ENCODE measurements around the gene JAG2. TPM values are rescaled to one million over a fixed set of nuclear protein-coding genes. Genes with fewer than 3 reads are reported as not detected.

JAG2 gene
- total RNA-seq, 2 experiments from 2014 or later = 0.66 to 1.3 TPM

- Mint-ChIP-seq H3K27ac (no peak overlapping the region), H3K27me3 (no peaks in the 10 kb centered on the region), H3K36me3 (ENCODE audit: low read depth) (no peaks in the 10 kb centered on the region), H3K4me3 (no peak overlapping the region), H3K9me3 (no peaks in the 10 kb centered on the region), H3K4me1 (ENCODE audit: low read depth) (no peaks in the 10 kb centered on the region)
- no peaks in the 10 kb centered on the region for H3K27me3 ChIP-seq (ENCODE audit: control insufficient read depth in 1 of 2, insufficient read depth in 2 of 2, low read length in 2 of 2)
- no peaks in the 10 kb centered on the region for H3K36me3 ChIP-seq (ENCODE audit: insufficient read depth, low read length)
- H3K27ac ChIP-seq (ENCODE audit: low read depth in 1 of 2, low read length in 2 of 2) = no peak overlapping the region
- H3K9me3 ChIP-seq (ENCODE audit: control insufficient read depth in 1 of 2, insufficient read depth in 1 of 2, low read length in 2 of 2) = peaks cover 13 to 45% of the 10 kb centered on the region in 2 experiments
- ChIA-PET CTCF (no interaction called here), POLR2A (no interaction called here)
- H3K4me3 ChIP-seq (ENCODE audit: low read length) = no peak overlapping the region
- H3K4me1 ChIP-seq (ENCODE audit: insufficient read depth, low read length) = no peaks in the 10 kb centered on the region
- DNase-seq = no peak
- ATAC-seq (ENCODE audit: poor library complexity) = no peak
- no peak for TF ChIP-seq CTCF (IDR thresholded peaks at IDR 0.05)
- intact Hi-C loops (cut with DNase I, micrococcal nuclease) = no loop called here
Measured at GRCh38 chr14:105139212-105139825, 29.3 kb downstream of the JAG2 start.

- ATAC-seq (ENCODE audit: poor library complexity) (no peak), DNase-seq (no peak)
- Mint-ChIP-seq H3K36me3 (ENCODE audit: low read depth) (no peaks in the 10 kb centered on the region), H3K27me3 (no peaks in the 10 kb centered on the region), H3K4me1 (ENCODE audit: low read depth) (no peaks in the 10 kb centered on the region), H3K4me3 (no peak overlapping the region), H3K9me3 (no peaks in the 10 kb centered on the region), H3K27ac (no peak overlapping the region)
- Histone ChIP-seq H3K4me1 (ENCODE audit: insufficient read depth, low read length) (no peaks in the 10 kb centered on the region), H3K9me3 (ENCODE audit: control insufficient read depth in 1 of 2, insufficient read depth in 1 of 2, low read length in 2 of 2) (peaks cover 13 to 45% of the 10 kb centered on the region in 2 experiments), H3K4me3 (ENCODE audit: low read length) (no peak overlapping the region), H3K27ac (ENCODE audit: low read depth in 1 of 2, low read length in 2 of 2) (no peak overlapping the region), H3K36me3 (ENCODE audit: insufficient read depth, low read length) (no peaks in the 10 kb centered on the region), H3K27me3 (ENCODE audit: control insufficient read depth in 1 of 2, insufficient read depth in 2 of 2, low read length in 2 of 2) (no peaks in the 10 kb centered on the region)
- TF ChIP-seq CTCF (IDR thresholded peaks at IDR 0.05) = no peak
- ChIA-PET CTCF (no interaction called here), POLR2A (no interaction called here)
- intact Hi-C loops (cut with DNase I, micrococcal nuclease) = no loop called here
Measured at GRCh38 chr14:105138551-105139111, 29.9 kb downstream of the JAG2 start.

GRCh38 chr14:105138021-105138541 is 30.5 kb downstream of the JAG2 start:
- H3K4me3 ChIP-seq (ENCODE audit: low read length) = no peak overlapping the region
- no peaks in the 10 kb centered on the region for H3K4me1 ChIP-seq (ENCODE audit: insufficient read depth, low read length)
- DNase-seq = no peak
- H3K27me3 ChIP-seq (ENCODE audit: control insufficient read depth in 1 of 2, insufficient read depth in 2 of 2, low read length in 2 of 2) = peaks cover 0 to 4% of the 10 kb centered on the region in 2 experiments
- no peaks in the 10 kb centered on the region for H3K4me1 Mint-ChIP-seq (ENCODE audit: low read depth)
- intact Hi-C loops (cut with DNase I, micrococcal nuclease) = no loop called here
- no peak overlapping the region for H3K27ac ChIP-seq (ENCODE audit: low read depth in 1 of 2, low read length in 2 of 2)
- no peaks in the 10 kb centered on the region for H3K36me3 ChIP-seq (ENCODE audit: insufficient read depth, low read length)
- ATAC-seq (ENCODE audit: poor library complexity) = no peak
- H3K9me3 ChIP-seq (ENCODE audit: control insufficient read depth in 1 of 2, insufficient read depth in 1 of 2, low read length in 2 of 2) = peaks cover 14 to 42% of the 10 kb centered on the region in 2 experiments
- ChIA-PET POLR2A (no interaction called here), CTCF (no interaction called here)
- H3K27ac Mint-ChIP-seq = no peak overlapping the region
- peaks cover 4% of the 10 kb centered on the region for H3K27me3 Mint-ChIP-seq
- no peak overlapping the region for H3K4me3 Mint-ChIP-seq
- TF ChIP-seq CTCF (IDR thresholded peaks at IDR 0.05) = no peak
- H3K9me3 Mint-ChIP-seq = peaks cover 2% of the 10 kb centered on the region
- peaks cover under 1% of the 10 kb centered on the region for H3K36me3 Mint-ChIP-seq (ENCODE audit: low read depth)

Data from CD4-positive, alpha-beta T cell (primary cell).